ENCODE data around the gene BMX.

DNA sequence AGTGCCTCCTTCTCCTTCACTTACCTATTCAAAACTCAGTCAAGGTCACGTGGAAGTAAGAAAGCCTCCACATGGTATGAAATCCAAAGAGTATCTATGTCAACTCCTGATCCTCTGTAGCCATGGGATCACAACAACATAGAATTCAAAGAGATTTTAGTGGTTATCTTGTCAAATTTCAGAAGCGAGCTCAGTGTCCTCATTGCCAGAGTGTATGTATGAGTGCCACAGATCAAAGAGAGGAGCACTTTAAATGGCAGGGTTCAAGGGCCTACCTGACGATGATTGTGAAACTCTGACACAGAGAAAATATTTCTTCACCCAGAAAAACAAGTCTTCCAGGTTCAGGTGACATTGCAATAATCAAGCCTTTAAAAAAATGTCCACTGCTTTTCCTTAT is 101.3 kb downstream of the BMX start:
- TF ChIP-seq, protein P1, sequence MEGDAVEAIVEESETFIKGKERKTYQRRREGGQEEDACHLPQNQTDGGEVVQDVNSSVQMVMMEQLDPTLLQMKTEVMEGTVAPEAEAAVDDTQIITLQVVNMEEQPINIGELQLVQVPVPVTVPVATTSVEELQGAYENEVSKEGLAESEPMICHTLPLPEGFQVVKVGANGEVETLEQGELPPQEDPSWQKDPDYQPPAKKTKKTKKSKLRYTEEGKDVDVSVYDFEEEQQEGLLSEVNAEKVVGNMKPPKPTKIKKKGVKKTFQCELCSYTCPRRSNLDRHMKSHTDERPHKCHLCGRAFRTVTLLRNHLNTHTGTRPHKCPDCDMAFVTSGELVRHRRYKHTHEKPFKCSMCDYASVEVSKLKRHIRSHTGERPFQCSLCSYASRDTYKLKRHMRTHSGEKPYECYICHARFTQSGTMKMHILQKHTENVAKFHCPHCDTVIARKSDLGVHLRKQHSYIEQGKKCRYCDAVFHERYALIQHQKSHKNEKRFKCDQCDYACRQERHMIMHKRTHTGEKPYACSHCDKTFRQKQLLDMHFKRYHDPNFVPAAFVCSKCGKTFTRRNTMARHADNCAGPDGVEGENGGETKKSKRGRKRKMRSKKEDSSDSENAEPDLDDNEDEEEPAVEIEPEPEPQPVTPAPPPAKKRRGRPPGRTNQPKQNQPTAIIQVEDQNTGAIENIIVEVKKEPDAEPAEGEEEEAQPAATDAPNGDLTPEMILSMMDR (IDR thresholded peaks at IDR 0.05): no peak
- no peak for TF ChIP-seq ZFX (IDR thresholded peaks at IDR 0.05; ENCODE audit: borderline replicate concordance)
